Prostate gland (tissue), 2 donors: ENCODE measurements around the gene TRPC4.

Source experiments
- POLR2AphosphoS5 ChIP-seq: sonication (generic); formaldehyde crosslinking; IDR thresholded peaks from one replicate; pipeline ENCODE4 v1.6.1; 2017; ENCODE audit warnings: antibody characterized with exemption
- TF ChIP-seq, protein P1 (sequence below), 4 experiments: fragments of 200-600 bp in 2 of 4; fragments of 450-650 bp in 2 of 4; sonication (generic) in 2 of 4; IDR thresholded peaks; 1 replicate in 3 of 4; 2 replicates in 1 of 4; pipeline ENCODE4 v1.5.1; 2016 to 2019; ENCODE audit warnings: antibody characterized with exemption in 4 of 4, mild to moderate bottlenecking in 2 of 4, moderate library complexity in 2 of 4

DNA sequence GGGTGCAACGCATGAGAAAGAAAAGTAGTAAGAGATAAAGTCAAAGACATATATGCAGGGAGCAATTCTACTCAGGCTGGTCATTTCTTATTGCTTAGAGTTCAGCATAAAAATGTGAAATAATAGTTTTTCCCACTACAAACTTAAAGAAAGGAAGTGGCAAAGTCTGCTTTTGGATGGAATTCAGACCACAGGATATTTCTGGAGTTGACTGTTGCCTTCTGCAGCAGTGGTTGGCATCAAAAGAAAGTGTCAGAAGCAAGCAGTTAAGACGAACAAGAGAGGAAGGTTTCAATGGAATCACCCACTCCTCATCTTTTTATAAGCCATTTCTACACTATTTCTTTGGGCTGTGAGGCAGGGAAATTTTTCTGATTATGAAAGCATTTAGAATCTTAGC lies 36.2 kb upstream of the TRPC4 start:
- TF ChIP-seq, protein P1, sequence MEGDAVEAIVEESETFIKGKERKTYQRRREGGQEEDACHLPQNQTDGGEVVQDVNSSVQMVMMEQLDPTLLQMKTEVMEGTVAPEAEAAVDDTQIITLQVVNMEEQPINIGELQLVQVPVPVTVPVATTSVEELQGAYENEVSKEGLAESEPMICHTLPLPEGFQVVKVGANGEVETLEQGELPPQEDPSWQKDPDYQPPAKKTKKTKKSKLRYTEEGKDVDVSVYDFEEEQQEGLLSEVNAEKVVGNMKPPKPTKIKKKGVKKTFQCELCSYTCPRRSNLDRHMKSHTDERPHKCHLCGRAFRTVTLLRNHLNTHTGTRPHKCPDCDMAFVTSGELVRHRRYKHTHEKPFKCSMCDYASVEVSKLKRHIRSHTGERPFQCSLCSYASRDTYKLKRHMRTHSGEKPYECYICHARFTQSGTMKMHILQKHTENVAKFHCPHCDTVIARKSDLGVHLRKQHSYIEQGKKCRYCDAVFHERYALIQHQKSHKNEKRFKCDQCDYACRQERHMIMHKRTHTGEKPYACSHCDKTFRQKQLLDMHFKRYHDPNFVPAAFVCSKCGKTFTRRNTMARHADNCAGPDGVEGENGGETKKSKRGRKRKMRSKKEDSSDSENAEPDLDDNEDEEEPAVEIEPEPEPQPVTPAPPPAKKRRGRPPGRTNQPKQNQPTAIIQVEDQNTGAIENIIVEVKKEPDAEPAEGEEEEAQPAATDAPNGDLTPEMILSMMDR (IDR thresholded peaks at IDR 0.05) = no peak
- no peak for TF ChIP-seq POLR2AphosphoS5
